HepG2 (cell line): ENCODE results near the gene MAPK6. TPM values are rescaled to one million over a fixed set of nuclear protein-coding genes. Genes with fewer than 3 reads are reported as not detected.

Source experiments
- ATAC-seq: fragments of 200-7000 bp; cut with Tn5 transposase; 3 replicates; pipeline ENCODE4 v1.9.1; 2020; ENCODE audit warnings: mild to moderate bottlenecking, moderate library complexity
- BruUV-seq: library from RNA; stranded (reverse); fragments of 400-500 nt; replicated peaks from 2 replicates; lab custom pipeline; 2021; lab: Mats Ljungman, UMichigan
- CTCF ChIA-PET: fragments of 300-600 bp; formaldehyde crosslinking; extraction: SDS; loops from one replicate; lab custom pipeline; 2021; ENCODE audit warnings: low total read pairs, inconsistent platforms, low intra/inter-chr PET ratio; lab: Yijun Ruan, JAX
- POLR2A ChIA-PET: fragments of 350-600 bp; sonication (Branson Sonifier 250); formaldehyde crosslinking; loops from one replicate; lab custom pipeline; 2020; ENCODE audit warnings: antibody characterized with exemption, inconsistent platforms; lab: Yijun Ruan, JAX
- DNase-seq: peaks from one replicate; pipeline ENCODE4 v3.0.0-alpha.2; 2015; ENCODE audit warnings: low spot score
- FAIRE-seq: peaks from 3 replicates; lab custom pipeline; 2011; peaks lifted over from hg19 to GRCh38; lab: Jason Lieb, UNC
- H2AFZ ChIP-seq: one replicate; pipeline ENCODE4 v1.6.1; 2011; ENCODE audit warnings: low read length, inconsistent platforms
- H3K27ac ChIP-seq: fragments of 300-600 bp; 3 replicates; pipeline ENCODE4 v1.8.0; 2011; ENCODE audit warnings: mixed run types, mild to moderate bottlenecking, mixed read lengths, low read length, inconsistent platforms; ENCODE audit not compliant: insufficient read depth; ENCODE audit errors: extremely low read length
- H3K27me3 ChIP-seq, 2 experiments: fragments of 200-600 bp in 1 of 2; 2 replicates in 1 of 2; 3 replicates in 1 of 2; pipeline versions ENCODE4 v1.6.0 to v1.8.0; 2011; ENCODE audit warnings: low read length in 2 of 2, mild to moderate bottlenecking in 2 of 2, moderate library complexity in 2 of 2, inconsistent platforms in 1 of 2; ENCODE audit not compliant: insufficient read depth in 2 of 2, control insufficient read depth in 1 of 2
- H3K36me3 ChIP-seq, 2 experiments: fragments of 200-600 bp in 1 of 2; replicated peaks in 1 of 2; 2 replicates in 1 of 2; 3 replicates in 1 of 2; pipeline versions ENCODE4 v1.5.1 to v1.8.0; 2011; ENCODE audit warnings: low read length in 2 of 2, inconsistent platforms in 1 of 2; ENCODE audit not compliant: insufficient read depth in 2 of 2, control insufficient read depth in 1 of 2
- H3K4me1 ChIP-seq: 2 replicates; pipeline ENCODE4 v1.5.1; 2012; ENCODE audit warnings: low read length, inconsistent platforms; ENCODE audit not compliant: insufficient read depth
- H3K4me2 ChIP-seq: 2 replicates; pipeline ENCODE4 v1.6.0; 2011; ENCODE audit warnings: low read depth, low read length, inconsistent platforms
- H3K4me3 ChIP-seq, 3 experiments: fragments of 200-600 bp in 1 of 3; sonication (generic), shearing (Covaris generic) in 1 of 3; replicated peaks in 1 of 3; 2 replicates each; pipeline ENCODE4 v1.5.1; 2011 to 2016; ENCODE audit warnings: low read length in 3 of 3, inconsistent platforms in 2 of 3, low read depth in 2 of 3, mild to moderate bottlenecking in 2 of 3, control low read depth in 1 of 3, mixed read lengths in 1 of 3; ENCODE audit not compliant: insufficient read depth in 1 of 3
- H3K79me2 ChIP-seq: one replicate; pipeline ENCODE4 v1.6.1; 2011; ENCODE audit warnings: low read length, inconsistent platforms; ENCODE audit not compliant: insufficient read depth
- H3K9ac ChIP-seq: 2 replicates; pipeline ENCODE4 v1.6.0; 2011; ENCODE audit warnings: mild to moderate bottlenecking, low read depth, low read length, inconsistent platforms; ENCODE audit not compliant: insufficient read depth
- H3K9me3 ChIP-seq: 2 replicates; pipeline ENCODE4 v1.5.1; 2012; ENCODE audit warnings: mild to moderate bottlenecking, low read length
- H4K20me1 ChIP-seq: 2 replicates; pipeline ENCODE4 v1.6.0; 2011; ENCODE audit warnings: inconsistent platforms, mild to moderate bottlenecking, low read length, moderate library complexity; ENCODE audit not compliant: insufficient read depth
- KAT8 ChIP-seq: IDR thresholded peaks from 2 replicates; pipeline ENCODE4 v1.6.1; 2016; ENCODE audit warnings: missing genetic modification reagents, missing compliant biosample characterization
- RBM39 ChIP-seq: fragments of 200-400 bp; formaldehyde crosslinking; IDR thresholded peaks from one replicate; pipeline ENCODE4 v1.6.1; 2018; ENCODE audit warnings: antibody characterized with exemption, mild to moderate bottlenecking, low read depth, low read length; ENCODE audit not compliant: poor library complexity, severe bottlenecking
- REXO4 ChIP-seq: sonication (generic); formaldehyde crosslinking; IDR thresholded peaks from 2 replicates; pipeline ENCODE4 v1.8.0; 2022; ENCODE audit warnings: missing genetic modification reagents, mild to moderate bottlenecking, borderline replicate concordance
- SRSF1 ChIP-seq: fragments of 200-400 bp; formaldehyde crosslinking; optimal IDR thresholded peaks from 2 replicates; pipeline ENCODE3; 2017; ENCODE audit warnings: mild to moderate bottlenecking, low read depth, low read length, moderate library complexity
- STAG1 ChIP-seq: sonication (generic); formaldehyde crosslinking; IDR thresholded peaks from 2 replicates; pipeline ENCODE4 v1.4.0; 2020; ENCODE audit warnings: missing genetic modification reagents
- TBX3 ChIP-seq: fragments of 450-650 bp; IDR thresholded peaks from 2 replicates; pipeline ENCODE4 v1.6.1; 2017; ENCODE audit warnings: antibody characterized with exemption, mild to moderate bottlenecking, inconsistent platforms, borderline replicate concordance
- TEAD3 ChIP-seq: optimal IDR thresholded peaks from 2 replicates; pipeline ENCODE3; 2016; ENCODE audit warnings: borderline replicate concordance
- U2AF2 ChIP-seq: fragments of 200-400 bp; formaldehyde crosslinking; IDR thresholded peaks from 2 replicates; pipeline ENCODE4 v1.6.1; 2017; ENCODE audit warnings: low read depth, mild to moderate bottlenecking, low read length
- ZFP36 ChIP-seq: fragments of 150-350 bp; IDR thresholded peaks from 2 replicates; pipeline ENCODE4 v1.6.1; 2018; ENCODE audit warnings: borderline replicate concordance, low read length, low read depth; ENCODE audit not compliant: partially characterized antibody
- ZKSCAN5 ChIP-seq: sonication (generic); formaldehyde crosslinking; IDR thresholded peaks from 2 replicates; pipeline ENCODE4 v1.5.1; 2020; ENCODE audit warnings: mild to moderate bottlenecking, missing genetic modification reagents
- ZNF331 ChIP-seq: sonication (generic); formaldehyde crosslinking; IDR thresholded peaks from 2 replicates; pipeline ENCODE4 v1.4.0; 2020; ENCODE audit warnings: missing genetic modification reagents
- ZNF563 ChIP-seq: sonication (generic); formaldehyde crosslinking; IDR thresholded peaks from 2 replicates; pipeline ENCODE4 v1.8.0; 2022; ENCODE audit warnings: mild to moderate bottlenecking, moderate library complexity, missing genetic modification reagents
- ZNF569 ChIP-seq: sonication (generic); formaldehyde crosslinking; IDR thresholded peaks from 2 replicates; pipeline ENCODE4 v1.5.0; 2020; ENCODE audit warnings: mild to moderate bottlenecking, missing genetic modification reagents, moderate library complexity, borderline replicate concordance
- ZNF768 ChIP-seq: sonication (generic); formaldehyde crosslinking; IDR thresholded peaks from 2 replicates; pipeline ENCODE4 v1.4.0; 2020; ENCODE audit warnings: missing genetic modification reagents
- ZNF773 ChIP-seq: sonication (generic); formaldehyde crosslinking; IDR thresholded peaks from 2 replicates; pipeline ENCODE4 v1.4.0; 2020; ENCODE audit warnings: missing genetic modification reagents, borderline replicate concordance
- ZZZ3 ChIP-seq: sonication (generic); formaldehyde crosslinking; IDR thresholded peaks from 2 replicates; pipeline ENCODE4 v1.4.0; 2020; ENCODE audit warnings: missing genetic modification reagents, mild to moderate bottlenecking, borderline replicate concordance
- WGBS: methylation state at CpG from one replicate; pipeline ENCODE4 v1.1.6; 2017; ENCODE audit warnings: low lambda C conversion rate; 5-methylcytosine and 5-hydroxymethylcytosine counted together
- in situ Hi-C: cut with HindIII; loops from 2 replicates; pipeline ENCODE4 v1.10.0; 2017; ENCODE audit warnings: low pct_unique_long_range_greater_than_20kb; ENCODE audit not compliant: extremely low pct_ligation_motif_present
- intact Hi-C: fragments of 100-400 bp; cut with micrococcal nuclease; formaldehyde crosslinking; loops from one replicate; pipeline ENCODE4 v1.10.0; 2022; ENCODE audit not compliant: unreplicated experiment
- polyA plus RNA-seq, 8 experiments: library from polyadenylated mRNA; depleted of rRNA in 3 of 8; stranded (reverse) in 7 of 8; unstranded in 1 of 8; fragments of >200 nt; fragmentation: Illumina TruSeq in 4 of 8; extraction: Trizol in 4 of 8; gene quantifications; 2 replicates each; pipeline versions ENCODE4 v1.2.1 to v1.2.3, GENCODE V29; 2011 to 2016; ENCODE audit warnings: low read depth in 4 of 8, missing spikeins in 1 of 8, mixed read lengths in 1 of 8; ENCODE audit not compliant: insufficient read depth in 1 of 8
- total RNA-seq, 5 experiments: library from RNA; depleted of rRNA; stranded (reverse); fragments of >200 nt; fragmentation: Illumina TruSeq; extraction: Trizol; gene quantifications; 2 replicates each; pipeline ENCODE4 v1.2.3, GENCODE V29; 2016; ENCODE audit warnings: low read depth in 1 of 5
- TF ChIP-seq, protein P1 (sequence below): sonication (generic); formaldehyde crosslinking; IDR thresholded peaks from 2 replicates; pipeline ENCODE4 v1.4.0; 2020; ENCODE audit warnings: low read depth, missing genetic modification reagents

The MAPK6 gene
- total and polyA plus RNA-seq, 2 of the 13 experiments (the other 11 are each of a cell fraction or from before 2014, with no cell fraction given), result 89.5 to 99.7 TPM

GRCh38 chr15:52012210-52012609 lies 6.8 kb upstream of the MAPK6 start:
- Histone ChIP-seq H3K27ac (peak overlapping the region; percentile 52), H3K79me2 (no peaks in the 10 kb centered on the region), H3K36me3 (no peaks in the 10 kb centered on the region), H3K4me3 (no peak overlapping the region), H3K9ac (peak overlapping the region; percentile 38; the same call in 1 of the 2 replicates), H3K9me3 (no peaks in the 10 kb centered on the region), H3K4me2 (peak overlapping the region; percentile 33; the same call in 1 of the 2 replicates), H3K4me1 (peaks cover 56% of the 10 kb centered on the region), H2AFZ (peak overlapping the region; percentile 61), H3K27me3 (no peaks in the 10 kb centered on the region), H4K20me1 (no peaks in the 10 kb centered on the region)
- FAIRE-seq, result no peak
- DNase-seq, result no peak
- CTCF ChIA-PET, result no interaction called here
- BruUV-seq, result no TSS peak
- TF ChIP-seq TEAD3 (CRISPR knock-in tag), result no peak
- no peak for TF ChIP-seq ZNF768 (CRISPR knock-in tag)
- no peak for TF ChIP-seq U2AF2
- no peak for TF ChIP-seq ZNF331 (CRISPR knock-in tag)
- no peak for TF ChIP-seq ZKSCAN5
- TF ChIP-seq TBX3, result no peak
- TF ChIP-seq SRSF1, result no peak
- no peak for TF ChIP-seq KAT8
- TF ChIP-seq ZNF569 (CRISPR knock-in tag), result no peak
- TF ChIP-seq ZZZ3 (CRISPR knock-in tag), result no peak
- no peak for TF ChIP-seq ZNF563 (CRISPR knock-in tag)
- TF ChIP-seq STAG1 (CRISPR knock-in tag), result no peak
- TF ChIP-seq ZNF773 (CRISPR knock-in tag), result no peak
- no peak for TF ChIP-seq ZFP36
- TF ChIP-seq RBM39, result no peak
- TF ChIP-seq, protein P1, sequence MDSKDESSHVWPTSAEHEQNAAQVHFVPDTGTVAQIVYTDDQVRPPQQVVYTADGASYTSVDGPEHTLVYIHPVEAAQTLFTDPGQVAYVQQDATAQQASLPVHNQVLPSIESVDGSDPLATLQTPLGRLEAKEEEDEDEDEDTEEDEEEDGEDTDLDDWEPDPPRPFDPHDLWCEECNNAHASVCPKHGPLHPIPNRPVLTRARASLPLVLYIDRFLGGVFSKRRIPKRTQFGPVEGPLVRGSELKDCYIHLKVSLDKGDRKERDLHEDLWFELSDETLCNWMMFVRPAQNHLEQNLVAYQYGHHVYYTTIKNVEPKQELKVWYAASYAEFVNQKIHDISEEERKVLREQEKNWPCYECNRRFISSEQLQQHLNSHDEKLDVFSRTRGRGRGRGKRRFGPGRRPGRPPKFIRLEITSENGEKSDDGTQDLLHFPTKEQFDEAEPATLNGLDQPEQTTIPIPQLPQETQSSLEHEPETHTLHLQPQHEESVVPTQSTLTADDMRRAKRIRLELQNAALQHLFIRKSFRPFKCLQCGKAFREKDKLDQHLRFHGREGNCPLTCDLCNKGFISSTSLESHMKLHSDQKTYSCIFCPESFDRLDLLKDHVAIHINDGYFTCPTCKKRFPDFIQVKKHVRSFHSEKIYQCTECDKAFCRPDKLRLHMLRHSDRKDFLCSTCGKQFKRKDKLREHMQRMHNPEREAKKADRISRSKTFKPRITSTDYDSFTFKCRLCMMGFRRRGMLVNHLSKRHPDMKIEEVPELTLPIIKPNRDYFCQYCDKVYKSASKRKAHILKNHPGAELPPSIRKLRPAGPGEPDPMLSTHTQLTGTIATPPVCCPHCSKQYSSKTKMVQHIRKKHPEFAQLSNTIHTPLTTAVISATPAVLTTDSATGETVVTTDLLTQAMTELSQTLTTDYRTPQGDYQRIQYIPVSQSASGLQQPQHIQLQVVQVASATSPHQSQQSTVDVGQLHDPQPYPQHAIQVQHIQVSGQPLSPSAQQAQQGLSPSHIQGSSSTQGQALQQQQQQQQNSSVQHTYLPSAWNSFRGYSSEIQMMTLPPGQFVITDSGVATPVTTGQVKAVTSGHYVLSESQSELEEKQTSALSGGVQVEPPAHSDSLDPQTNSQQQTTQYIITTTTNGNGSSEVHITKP (CRISPR knock-in tag), result no peak
- no peak for TF ChIP-seq REXO4 (CRISPR knock-in tag)
- WGBS, result 86% methylated on average over 2 of the region's 2 CpGs
- intact Hi-C loops, result no loop called here
- ATAC-seq, result no peak
- in situ Hi-C loops, result no loop called here
- POLR2A ChIA-PET, result interaction anchor here (1.0 kb wide), 1 partner anchor 31 kb away, joined by 3 read pairs; no protein-coding TSS in a partner anchor
